Vagina (tissue), 2 donors: ENCODE data around the gene LHX2. TPM values are rescaled to one million over a fixed set of nuclear protein-coding genes. Genes with fewer than 3 reads are reported as not detected.

Experiments used
- DNase-seq, 2 donors: peaks; one replicate each; pipeline ENCODE4 v3.0.0-alpha.2; 2017; ENCODE audit errors: extremely low spot score in 2 of 2
- H3K27ac ChIP-seq: fragments of 200-600 bp; sonication (generic); one replicate; pipeline ENCODE4 v1.5.1; 2019
- H3K27me3 ChIP-seq: fragments of 200-600 bp; sonication (generic); one replicate; pipeline ENCODE4 v1.5.1; 2019
- H3K36me3 ChIP-seq, 2 donors: fragments of 200-600 bp; sonication (generic); one replicate each; pipeline ENCODE4 v1.5.1; 2017 to 2019
- H3K4me1 ChIP-seq: fragments of 200-600 bp; sonication (generic); one replicate; pipeline ENCODE4 v1.5.1; 2019
- H3K4me3 ChIP-seq, 2 donors: fragments of 200-600 bp; sonication (generic); 1 replicate in 1 of 2; 2 replicates in 1 of 2; pipeline ENCODE4 v1.5.1; 2016 to 2019
- H3K9me3 ChIP-seq: fragments of 200-600 bp; sonication (generic); one replicate; pipeline ENCODE4 v1.5.1; 2019
- CTCF ChIP-seq, 3 experiments: fragments of 450-650 bp in 2 of 3; fragments of 200-600 bp in 1 of 3; sonication (generic) in 1 of 3; IDR thresholded peaks; one replicate each; pipeline ENCODE4 v1.5.1; 2017 to 2019; ENCODE audit warnings: antibody characterized with exemption in 3 of 3, mild to moderate bottlenecking in 2 of 3, moderate library complexity in 2 of 3
- POLR2A ChIP-seq, 2 donors: fragments of 450-650 bp; IDR thresholded peaks; one replicate each; pipeline ENCODE4 v1.6.1; 2017; ENCODE audit warnings: antibody characterized with exemption in 2 of 2, mild to moderate bottlenecking in 2 of 2, moderate library complexity in 2 of 2
- POLR2AphosphoS5 ChIP-seq, 2 donors: sonication (generic); formaldehyde crosslinking; IDR thresholded peaks; one replicate each; pipeline ENCODE4 v1.9.0; 2017; ENCODE audit warnings: antibody characterized with exemption in 2 of 2, mild to moderate bottlenecking in 2 of 2, low read depth in 1 of 2; ENCODE audit not compliant: insufficient read depth in 1 of 2
- intact Hi-C: fragments of 100-400 bp; cut with DNase I; formaldehyde crosslinking; loops from one replicate; pipeline ENCODE4 v1.15.1; 2023
- total RNA-seq: library from RNA; depleted of rRNA; stranded (reverse); fragments of >200 nt; gene quantifications from one replicate; pipeline ENCODE4 v1.2.3, GENCODE V29; 2016

Gene LHX2
- total RNA-seq, 1 donor from 2014 or later, result not detected

- H3K27me3 ChIP-seq, result peaks cover 33% of the 10 kb centered on the region
- no peak for TF ChIP-seq CTCF (IDR thresholded peaks at IDR 0.05)
- H3K27ac ChIP-seq, result no peak overlapping the region
- H3K4me1 ChIP-seq, result peaks cover 46% of the 10 kb centered on the region
- intact Hi-C loops, result no loop called here
- H3K9me3 ChIP-seq, result no peaks in the 10 kb centered on the region
- H3K4me3 ChIP-seq, result no peak overlapping the region
- no peaks in the 10 kb centered on the region for H3K36me3 ChIP-seq
- no peak for DNase-seq
Measured at GRCh38 chr9:124016175-124017050, 4.8 kb downstream of the LHX2 start.

GRCh38 chr9:124017051-124017928 lies 5.7 kb downstream of the LHX2 start:
- Histone ChIP-seq H3K27me3 (peaks cover 40% of the 10 kb centered on the region), H3K36me3 (no peaks in the 10 kb centered on the region), H3K27ac (no peak overlapping the region), H3K4me3 (peak overlapping the region in 1 of 2 donors; percentile 12), H3K4me1 (peaks cover 37% of the 10 kb centered on the region), H3K9me3 (no peaks in the 10 kb centered on the region)
- no peak for DNase-seq
- intact Hi-C loops, result no loop called here
- TF ChIP-seq CTCF (IDR thresholded peaks at IDR 0.05), result no peak
- TF ChIP-seq POLR2A (IDR thresholded peaks at IDR 0.05), result no peak
- TF ChIP-seq POLR2AphosphoS5 (IDR thresholded peaks at IDR 0.05; ENCODE audit: insufficient read depth in 1 of 2, low read depth in 1 of 2), result no peak

- Histone ChIP-seq H3K4me1 (peaks cover 28% of the 10 kb centered on the region), H3K9me3 (no peaks in the 10 kb centered on the region), H3K27me3 (peaks cover 47% of the 10 kb centered on the region), H3K36me3 (no peaks in the 10 kb centered on the region), H3K27ac (no peak overlapping the region), H3K4me3 (peak overlapping the region in 1 of 2 donors; percentile 12)
- intact Hi-C loops, result no loop called here
- no peak for DNase-seq
- TF ChIP-seq CTCF (IDR thresholded peaks at IDR 0.05) (no peak), POLR2A (IDR thresholded peaks at IDR 0.05) (no peak), POLR2AphosphoS5 (IDR thresholded peaks at IDR 0.05; ENCODE audit: insufficient read depth in 1 of 2, low read depth in 1 of 2) (no peak)
Measured at GRCh38 chr9:124017929-124018729, 6.6 kb downstream of the LHX2 start.

GRCh38 chr9:124018730-124019697 lies 7.4 kb downstream of the LHX2 start:
- no peak for DNase-seq
- Histone ChIP-seq H3K4me1 (peaks cover 28% of the 10 kb centered on the region), H3K36me3 (no peaks in the 10 kb centered on the region), H3K4me3 (peak overlapping the region in 1 of 2 donors; percentile 12), H3K9me3 (no peaks in the 10 kb centered on the region), H3K27me3 (peaks cover 45% of the 10 kb centered on the region), H3K27ac (no peak overlapping the region)
- intact Hi-C loops, result no loop called here
- no peak for TF ChIP-seq CTCF (IDR thresholded peaks at IDR 0.05)
- no peak for TF ChIP-seq POLR2A (IDR thresholded peaks at IDR 0.05)
- no peak for TF ChIP-seq POLR2AphosphoS5 (IDR thresholded peaks at IDR 0.05; ENCODE audit: insufficient read depth in 1 of 2, low read depth in 1 of 2)
